Limb (tissue), 2 donors: Measurements from ENCODE around the gene KNL1.

Source experiments
- DNase-seq, 2 donors: peaks; one replicate each; pipeline ENCODE4 v3.0.0-alpha.2; 2016; ENCODE audit errors: extremely low spot score in 2 of 2

Gene KNL1

GRCh38 chr15:40584191-40584590 lies 9.9 kb upstream of the KNL1 start:
- DNase-seq: no peak

- no peak for DNase-seq
Observed at GRCh38 chr15:40590667-40591050, 3.4 kb upstream of the KNL1 start.

- no peak for DNase-seq
Observed at GRCh38 chr15:40591389-40591788, 2.7 kb upstream of the KNL1 start.

GRCh38 chr15:40593165-40593564 lies 884 bp upstream of the KNL1 start:
- DNase-seq: no peak

- no peak for DNase-seq
Observed at GRCh38 chr15:40594429-40594836, 384 bp downstream of the KNL1 start.

GRCh38 chr15:40595219-40595618 lies 1.2 kb downstream of the KNL1 start:
- no peak for DNase-seq

- DNase-seq: no peak
Observed at GRCh38 chr15:40595773-40596172, 1.7 kb downstream of the KNL1 start.

GRCh38 chr15:40597024-40597423 lies 3.0 kb downstream of the KNL1 start:
- no peak for DNase-seq

- DNase-seq: no peak
Observed at GRCh38 chr15:40598126-40598525, 4.1 kb downstream of the KNL1 start.

GRCh38 chr15:40598672-40599071 lies 4.6 kb downstream of the KNL1 start:
- DNase-seq: no peak

GRCh38 chr15:40600956-40601355 lies 6.9 kb downstream of the KNL1 start:
- DNase-seq: no peak

- DNase-seq: no peak
Observed at GRCh38 chr15:40603935-40604334, 9.9 kb downstream of the KNL1 start.

- DNase-seq: no peak
Observed at GRCh38 chr15:40613080-40613479, 19.0 kb downstream of the KNL1 start.

GRCh38 chr15:40618023-40618422 lies 24.0 kb downstream of the KNL1 start:
- DNase-seq: no peak

- no peak for DNase-seq
Observed at GRCh38 chr15:40618906-40619305, 24.9 kb downstream of the KNL1 start.

GRCh38 chr15:40623361-40623760 lies 29.3 kb downstream of the KNL1 start:
- DNase-seq: no peak

GRCh38 chr15:40630313-40630712 lies 36.3 kb downstream of the KNL1 start:
- DNase-seq: no peak

- DNase-seq: no peak
Observed at GRCh38 chr15:40633178-40633577, 39.1 kb downstream of the KNL1 start.

- DNase-seq: no peak
Observed at GRCh38 chr15:40637221-40637745, 43.2 kb downstream of the KNL1 start.

- no peak for DNase-seq
Observed at GRCh38 chr15:40639677-40640076, 45.6 kb downstream of the KNL1 start.

GRCh38 chr15:40647523-40647922 lies 53.5 kb downstream of the KNL1 start:
- no peak for DNase-seq

- DNase-seq: no peak
Observed at GRCh38 chr15:40650479-40650878, 56.4 kb downstream of the KNL1 start.

- no peak for DNase-seq
Observed at GRCh38 chr15:40660686-40661085, 66.6 kb downstream of the KNL1 start.

GRCh38 chr15:40664909-40665308 lies 70.9 kb downstream of the KNL1 start:
- no peak for DNase-seq
